HepG2 (cell line): Measurements from ENCODE around the gene ZFAND2B. TPM values are rescaled to one million over a fixed set of nuclear protein-coding genes. Genes with fewer than 3 reads are reported as not detected.
A peak's percentile ranks its signal among the peaks of the same experiment; 100 is the strongest.

Source experiments
- BHLHE40 ChIP-seq: IDR thresholded peaks from 2 replicates; pipeline ENCODE4 v1.6.1; 2011; ENCODE audit warnings: low read length, improper control_type of control experiment
- GMEB2 ChIP-seq: IDR thresholded peaks from 2 replicates; pipeline ENCODE4 v1.6.1; 2016; ENCODE audit warnings: missing biosample characterization, missing genetic modification reagents, low read depth
- JDP2 ChIP-seq: sonication (generic); formaldehyde crosslinking; IDR thresholded peaks from 2 replicates; pipeline ENCODE4 v1.8.1; 2022; ENCODE audit warnings: missing genetic modification reagents, borderline replicate concordance
- MLXIP ChIP-seq: sonication (generic); formaldehyde crosslinking; IDR thresholded peaks from 2 replicates; pipeline ENCODE4 v1.9.0; 2021; ENCODE audit warnings: missing genetic modification reagents, borderline replicate concordance
- NAIF1 ChIP-seq: sonication (generic); formaldehyde crosslinking; IDR thresholded peaks from 2 replicates; pipeline ENCODE4 v1.5.0; 2020; ENCODE audit warnings: mild to moderate bottlenecking, missing genetic modification reagents, borderline replicate concordance
- THRA ChIP-seq: sonication (generic); formaldehyde crosslinking; IDR thresholded peaks from 2 replicates; pipeline ENCODE4 v1.4.0; 2020; ENCODE audit warnings: missing genetic modification reagents, borderline replicate concordance
- ZBTB46 ChIP-seq: sonication (generic); formaldehyde crosslinking; IDR thresholded peaks from 2 replicates; pipeline ENCODE4 v1.4.0; 2020; ENCODE audit warnings: mild to moderate bottlenecking, missing genetic modification reagents, borderline replicate concordance
- ZNF101 ChIP-seq: sonication (generic); formaldehyde crosslinking; IDR thresholded peaks from 2 replicates; pipeline ENCODE4 v1.4.0; 2020; ENCODE audit warnings: mild to moderate bottlenecking, low read depth, missing genetic modification reagents, borderline replicate concordance
- ZNF276 ChIP-seq: sonication (generic); formaldehyde crosslinking; IDR thresholded peaks from 2 replicates; pipeline ENCODE4 v1.4.0; 2020; ENCODE audit warnings: mild to moderate bottlenecking, low read depth, missing genetic modification reagents
- ZNF513 ChIP-seq: sonication (generic); formaldehyde crosslinking; conservative IDR thresholded peaks from 2 replicates; pipeline ENCODE4 v1.5.0; 2020; ENCODE audit warnings: missing genetic modification reagents
- ZNF597 ChIP-seq: sonication (generic); formaldehyde crosslinking; IDR thresholded peaks from 2 replicates; pipeline ENCODE4 v1.5.0; 2020; ENCODE audit warnings: missing genetic modification reagents
- ZNF766 ChIP-seq: sonication (generic); formaldehyde crosslinking; IDR thresholded peaks from 2 replicates; pipeline ENCODE4 v1.5.0; 2020; ENCODE audit warnings: missing genetic modification reagents, borderline replicate concordance
- ZSCAN30 ChIP-seq: sonication (generic); formaldehyde crosslinking; IDR thresholded peaks from 2 replicates; pipeline ENCODE4 v1.5.0; 2020; ENCODE audit warnings: mild to moderate bottlenecking, missing genetic modification reagents
- polyA plus RNA-seq, 8 experiments: library from polyadenylated mRNA; depleted of rRNA in 3 of 8; stranded (reverse) in 7 of 8; unstranded in 1 of 8; fragments of >200 nt; fragmentation: Illumina TruSeq in 4 of 8; extraction: Trizol in 4 of 8; gene quantifications; 2 replicates each; pipeline versions ENCODE4 v1.2.1 to v1.2.3, GENCODE V29; 2011 to 2016; ENCODE audit warnings: low read depth in 4 of 8, missing spikeins in 1 of 8, mixed read lengths in 1 of 8; ENCODE audit not compliant: insufficient read depth in 1 of 8
- total RNA-seq, 5 experiments: library from RNA; depleted of rRNA; stranded (reverse); fragments of >200 nt; fragmentation: Illumina TruSeq; extraction: Trizol; gene quantifications; 2 replicates each; pipeline ENCODE4 v1.2.3, GENCODE V29; 2016; ENCODE audit warnings: low read depth in 1 of 5

Gene ZFAND2B
- total and polyA plus RNA-seq, 2 of the 13 experiments (the other 11 are each of a cell fraction or from before 2014, with no cell fraction given), result 53.3 to 115 TPM

- TF ChIP-seq ZNF766 (CRISPR knock-in tag), result peak; percentile 74; the same call in 1 of the 2 replicates
- TF ChIP-seq THRA (CRISPR knock-in tag), result peak; percentile 65; the same call in 1 of the 2 replicates
- peak; percentile 90; the same call in 1 of the 2 replicates for TF ChIP-seq NAIF1
- no peak; the same call in none of the 2 replicates for TF ChIP-seq MLXIP (CRISPR knock-in tag)
- TF ChIP-seq ZSCAN30 (CRISPR knock-in tag), result peak; percentile 82; the same call in 1 of the 2 replicates
- TF ChIP-seq BHLHE40, result peak; percentile 98
- TF ChIP-seq ZNF101 (CRISPR knock-in tag), result no peak
- TF ChIP-seq ZNF513 (CRISPR knock-in tag), result no peak
- TF ChIP-seq ZNF276 (CRISPR knock-in tag), result peak; percentile 81; the same call in 1 of the 2 replicates
- TF ChIP-seq ZBTB46 (CRISPR knock-in tag), result no peak
- peak; percentile 87 for TF ChIP-seq GMEB2 (CRISPR knock-in tag)
- peak; percentile 46; the same call in 1 of the 2 replicates for TF ChIP-seq JDP2
- no peak for TF ChIP-seq ZNF597
Observed at GRCh38 chr2:219218732-219219701, 12.4 kb downstream of the ZFAND2B start, which contains the start of gene ABCB6 (continued).
